Measurements from ENCODE around the gene MAP3K15.

DNA sequence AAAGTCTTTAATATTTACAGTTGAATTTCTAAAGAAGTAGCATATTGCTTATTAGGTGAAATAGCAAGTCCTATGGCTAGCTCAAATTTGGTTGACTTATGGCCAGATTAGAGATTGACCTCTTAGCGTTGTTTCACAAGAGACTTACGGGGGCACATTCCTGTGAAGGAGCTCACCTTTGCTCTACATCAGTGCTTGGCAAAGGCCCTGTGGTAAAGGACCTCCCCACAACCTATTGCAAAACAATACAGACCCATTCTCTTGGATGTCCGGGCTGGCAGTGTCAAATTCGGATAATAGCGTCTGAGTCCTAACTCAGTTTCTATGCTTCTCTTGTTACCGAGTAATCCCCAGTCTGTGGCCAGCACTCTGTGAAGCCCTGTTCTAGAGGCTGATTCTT, 160.7 kb downstream of the MAP3K15 start:
- TF ChIP-seq, protein P1, sequence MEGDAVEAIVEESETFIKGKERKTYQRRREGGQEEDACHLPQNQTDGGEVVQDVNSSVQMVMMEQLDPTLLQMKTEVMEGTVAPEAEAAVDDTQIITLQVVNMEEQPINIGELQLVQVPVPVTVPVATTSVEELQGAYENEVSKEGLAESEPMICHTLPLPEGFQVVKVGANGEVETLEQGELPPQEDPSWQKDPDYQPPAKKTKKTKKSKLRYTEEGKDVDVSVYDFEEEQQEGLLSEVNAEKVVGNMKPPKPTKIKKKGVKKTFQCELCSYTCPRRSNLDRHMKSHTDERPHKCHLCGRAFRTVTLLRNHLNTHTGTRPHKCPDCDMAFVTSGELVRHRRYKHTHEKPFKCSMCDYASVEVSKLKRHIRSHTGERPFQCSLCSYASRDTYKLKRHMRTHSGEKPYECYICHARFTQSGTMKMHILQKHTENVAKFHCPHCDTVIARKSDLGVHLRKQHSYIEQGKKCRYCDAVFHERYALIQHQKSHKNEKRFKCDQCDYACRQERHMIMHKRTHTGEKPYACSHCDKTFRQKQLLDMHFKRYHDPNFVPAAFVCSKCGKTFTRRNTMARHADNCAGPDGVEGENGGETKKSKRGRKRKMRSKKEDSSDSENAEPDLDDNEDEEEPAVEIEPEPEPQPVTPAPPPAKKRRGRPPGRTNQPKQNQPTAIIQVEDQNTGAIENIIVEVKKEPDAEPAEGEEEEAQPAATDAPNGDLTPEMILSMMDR (IDR thresholded peaks at IDR 0.05; ENCODE audit: insufficient read depth, low read length) = no peak
- no peak for TF ChIP-seq POLR2AphosphoS5 (IDR thresholded peaks at IDR 0.05; ENCODE audit: low read depth)
- no peak for TF ChIP-seq GABPA (IDR thresholded peaks at IDR 0.05; ENCODE audit: low read depth)
- TF ChIP-seq, protein P2, sequence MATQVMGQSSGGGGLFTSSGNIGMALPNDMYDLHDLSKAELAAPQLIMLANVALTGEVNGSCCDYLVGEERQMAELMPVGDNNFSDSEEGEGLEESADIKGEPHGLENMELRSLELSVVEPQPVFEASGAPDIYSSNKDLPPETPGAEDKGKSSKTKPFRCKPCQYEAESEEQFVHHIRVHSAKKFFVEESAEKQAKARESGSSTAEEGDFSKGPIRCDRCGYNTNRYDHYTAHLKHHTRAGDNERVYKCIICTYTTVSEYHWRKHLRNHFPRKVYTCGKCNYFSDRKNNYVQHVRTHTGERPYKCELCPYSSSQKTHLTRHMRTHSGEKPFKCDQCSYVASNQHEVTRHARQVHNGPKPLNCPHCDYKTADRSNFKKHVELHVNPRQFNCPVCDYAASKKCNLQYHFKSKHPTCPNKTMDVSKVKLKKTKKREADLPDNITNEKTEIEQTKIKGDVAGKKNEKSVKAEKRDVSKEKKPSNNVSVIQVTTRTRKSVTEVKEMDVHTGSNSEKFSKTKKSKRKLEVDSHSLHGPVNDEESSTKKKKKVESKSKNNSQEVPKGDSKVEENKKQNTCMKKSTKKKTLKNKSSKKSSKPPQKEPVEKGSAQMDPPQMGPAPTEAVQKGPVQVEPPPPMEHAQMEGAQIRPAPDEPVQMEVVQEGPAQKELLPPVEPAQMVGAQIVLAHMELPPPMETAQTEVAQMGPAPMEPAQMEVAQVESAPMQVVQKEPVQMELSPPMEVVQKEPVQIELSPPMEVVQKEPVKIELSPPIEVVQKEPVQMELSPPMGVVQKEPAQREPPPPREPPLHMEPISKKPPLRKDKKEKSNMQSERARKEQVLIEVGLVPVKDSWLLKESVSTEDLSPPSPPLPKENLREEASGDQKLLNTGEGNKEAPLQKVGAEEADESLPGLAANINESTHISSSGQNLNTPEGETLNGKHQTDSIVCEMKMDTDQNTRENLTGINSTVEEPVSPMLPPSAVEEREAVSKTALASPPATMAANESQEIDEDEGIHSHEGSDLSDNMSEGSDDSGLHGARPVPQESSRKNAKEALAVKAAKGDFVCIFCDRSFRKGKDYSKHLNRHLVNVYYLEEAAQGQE (IDR thresholded peaks at IDR 0.05; ENCODE audit: insufficient replicate concordance, low read depth) = no peak
